Endothelial cell (in vitro differentiated cells): Measurements from ENCODE around the gene TGFBR3. TPM values are rescaled to one million over a fixed set of nuclear protein-coding genes. Genes with fewer than 3 reads are reported as not detected.
"Not testable (repeated sequence)": the region's sequence is repeated elsewhere in the genome, so short reads cannot be mapped to it uniquely, and the experiment has no call there.

ENCODE experiments used
- DNase-seq: peaks from one replicate; pipeline ENCODE4 v3.0.0; 2021; ENCODE audit warnings: low spot score
- H3K27ac Mint-ChIP-seq: one replicate; pipeline ENCODE4 v1.8.0; 2021; ENCODE audit warnings: mixed read lengths, inconsistent platforms; ENCODE audit not compliant: unreplicated experiment
- H3K27me3 Mint-ChIP-seq: one replicate; pipeline ENCODE4 v1.8.0; 2021; ENCODE audit warnings: mild to moderate bottlenecking, moderate library complexity, mixed read lengths, inconsistent platforms; ENCODE audit not compliant: unreplicated experiment
- H3K36me3 Mint-ChIP-seq: one replicate; pipeline ENCODE4 v1.8.0; 2021; ENCODE audit warnings: mild to moderate bottlenecking, low read depth, mixed read lengths, inconsistent platforms; ENCODE audit not compliant: unreplicated experiment
- H3K4me1 Mint-ChIP-seq: one replicate; pipeline ENCODE4 v1.8.0; 2021; ENCODE audit warnings: mild to moderate bottlenecking, mixed read lengths, inconsistent platforms; ENCODE audit not compliant: unreplicated experiment
- H3K4me3 Mint-ChIP-seq: one replicate; pipeline ENCODE4 v1.8.0; 2021; ENCODE audit warnings: mild to moderate bottlenecking, mixed read lengths, inconsistent platforms; ENCODE audit not compliant: unreplicated experiment
- H3K9me3 Mint-ChIP-seq: one replicate; pipeline ENCODE4 v1.8.0; 2021; ENCODE audit warnings: mixed read lengths, inconsistent platforms; ENCODE audit not compliant: unreplicated experiment
- total RNA-seq: library from RNA; stranded (reverse); fragmentation: NEBNext Ultra II Directional; extraction: Animal tissue kit (Norgen Biotek cat#: 25700); gene quantifications from one replicate; pipeline ENCODE4 v1.2.1, GENCODE V29; 2021; ENCODE audit not compliant: unreplicated experiment
- TF ChIP-seq, protein P1 (sequence below): fragments of 200-600 bp; sonication (generic); IDR thresholded peaks from one replicate; pipeline ENCODE4 v1.5.0; 2021; ENCODE audit warnings: antibody characterized with exemption; ENCODE audit not compliant: unreplicated experiment

Gene TGFBR3
- total RNA-seq, 1 donor from 2014 or later = 39.2 TPM

DNA sequence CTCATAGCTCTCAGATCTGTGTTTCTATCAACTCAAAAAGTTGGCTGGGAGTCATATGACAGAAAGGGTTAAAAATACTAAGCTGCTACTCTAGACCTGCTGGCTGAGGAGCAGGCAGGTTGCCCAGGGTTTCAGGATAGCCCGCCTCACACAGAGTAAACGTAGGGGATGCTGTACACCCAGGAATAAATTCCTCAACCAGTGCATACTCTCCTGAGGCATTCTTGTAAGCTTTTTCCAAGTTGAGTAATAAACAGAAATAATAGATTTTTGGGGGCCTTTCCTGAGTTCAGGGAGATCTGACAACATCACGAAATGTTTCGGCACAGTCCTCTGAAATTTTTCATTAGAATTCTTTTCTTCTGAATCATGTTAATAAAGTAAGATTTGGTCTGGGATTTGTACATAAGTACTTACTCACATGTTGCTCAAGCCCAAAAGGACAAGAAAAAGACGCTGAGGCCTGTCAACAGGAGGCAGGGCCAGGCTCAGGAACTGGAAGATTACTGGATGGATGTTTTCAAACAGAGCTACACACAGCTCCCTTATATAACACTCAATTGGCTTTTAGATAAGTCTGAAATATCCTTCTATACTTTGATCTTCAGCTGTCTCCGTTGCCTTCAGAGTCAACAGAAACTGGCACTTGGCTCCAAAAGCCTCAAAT, 41.0 kb downstream of the TGFBR3 start:
- Mint-ChIP-seq H3K9me3 (no peaks in the 10 kb centered on the region), H3K36me3 (no peaks in the 10 kb centered on the region), H3K27ac (no peak overlapping the region), H3K4me3 (no peak overlapping the region), H3K4me1 (no peaks in the 10 kb centered on the region), H3K27me3 (peaks cover 1% of the 10 kb centered on the region)
- no peak for DNase-seq
- TF ChIP-seq, protein P1, sequence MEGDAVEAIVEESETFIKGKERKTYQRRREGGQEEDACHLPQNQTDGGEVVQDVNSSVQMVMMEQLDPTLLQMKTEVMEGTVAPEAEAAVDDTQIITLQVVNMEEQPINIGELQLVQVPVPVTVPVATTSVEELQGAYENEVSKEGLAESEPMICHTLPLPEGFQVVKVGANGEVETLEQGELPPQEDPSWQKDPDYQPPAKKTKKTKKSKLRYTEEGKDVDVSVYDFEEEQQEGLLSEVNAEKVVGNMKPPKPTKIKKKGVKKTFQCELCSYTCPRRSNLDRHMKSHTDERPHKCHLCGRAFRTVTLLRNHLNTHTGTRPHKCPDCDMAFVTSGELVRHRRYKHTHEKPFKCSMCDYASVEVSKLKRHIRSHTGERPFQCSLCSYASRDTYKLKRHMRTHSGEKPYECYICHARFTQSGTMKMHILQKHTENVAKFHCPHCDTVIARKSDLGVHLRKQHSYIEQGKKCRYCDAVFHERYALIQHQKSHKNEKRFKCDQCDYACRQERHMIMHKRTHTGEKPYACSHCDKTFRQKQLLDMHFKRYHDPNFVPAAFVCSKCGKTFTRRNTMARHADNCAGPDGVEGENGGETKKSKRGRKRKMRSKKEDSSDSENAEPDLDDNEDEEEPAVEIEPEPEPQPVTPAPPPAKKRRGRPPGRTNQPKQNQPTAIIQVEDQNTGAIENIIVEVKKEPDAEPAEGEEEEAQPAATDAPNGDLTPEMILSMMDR = no peak

DNA sequence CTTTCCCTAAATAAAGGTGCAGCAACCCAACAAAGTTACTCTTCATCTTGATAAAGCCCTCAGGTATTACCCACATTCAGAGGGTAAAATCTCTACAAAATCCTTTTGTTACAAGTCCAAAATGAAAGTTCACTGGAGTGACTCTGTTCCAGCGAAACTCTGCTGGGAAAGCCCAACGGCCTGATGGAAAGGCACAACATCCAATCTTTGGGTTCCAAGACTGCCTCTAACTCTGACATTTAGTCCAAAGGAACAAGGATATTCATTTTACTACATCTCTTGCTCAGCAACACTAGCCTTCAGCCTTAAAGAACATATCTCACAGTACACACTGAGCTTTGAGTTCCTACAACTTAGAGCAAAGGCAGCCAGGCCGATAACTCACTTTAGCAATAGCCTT, 42.1 kb downstream of the TGFBR3 start:
- Mint-ChIP-seq H3K27ac (no peak overlapping the region), H3K9me3 (no peaks in the 10 kb centered on the region), H3K27me3 (no peaks in the 10 kb centered on the region), H3K4me1 (no peaks in the 10 kb centered on the region), H3K4me3 (no peak overlapping the region), H3K36me3 (no peaks in the 10 kb centered on the region)
- no peak for DNase-seq
- TF ChIP-seq, protein P1 = no peak

DNA sequence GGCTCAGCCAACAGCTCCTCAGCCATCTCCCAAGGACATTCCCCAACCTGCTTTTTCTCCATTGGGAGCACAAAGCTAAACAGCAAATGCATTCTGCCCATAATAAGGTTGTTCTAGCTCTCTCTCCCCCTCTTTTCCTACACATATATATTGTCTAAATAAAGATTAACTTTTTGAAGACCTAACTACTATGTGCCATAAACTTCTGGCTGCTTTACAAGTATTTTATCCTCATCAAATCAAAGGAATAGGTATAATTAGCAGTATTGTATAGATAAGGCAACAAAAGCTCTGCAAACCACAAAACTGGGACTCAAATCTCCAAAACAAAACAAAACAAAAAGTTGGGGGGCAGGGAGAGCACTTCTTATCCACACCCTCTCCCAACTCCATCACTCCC, 43.4 kb downstream of the TGFBR3 start:
- no peaks in the 10 kb centered on the region for H3K27me3 Mint-ChIP-seq
- H3K4me3 Mint-ChIP-seq = no peak overlapping the region
- no peaks in the 10 kb centered on the region for H3K4me1 Mint-ChIP-seq
- no peak overlapping the region for H3K27ac Mint-ChIP-seq
- H3K36me3 Mint-ChIP-seq = no peaks in the 10 kb centered on the region
- DNase-seq = no peak
- TF ChIP-seq, protein P1 = no peak
- no peaks in the 10 kb centered on the region for H3K9me3 Mint-ChIP-seq

DNA sequence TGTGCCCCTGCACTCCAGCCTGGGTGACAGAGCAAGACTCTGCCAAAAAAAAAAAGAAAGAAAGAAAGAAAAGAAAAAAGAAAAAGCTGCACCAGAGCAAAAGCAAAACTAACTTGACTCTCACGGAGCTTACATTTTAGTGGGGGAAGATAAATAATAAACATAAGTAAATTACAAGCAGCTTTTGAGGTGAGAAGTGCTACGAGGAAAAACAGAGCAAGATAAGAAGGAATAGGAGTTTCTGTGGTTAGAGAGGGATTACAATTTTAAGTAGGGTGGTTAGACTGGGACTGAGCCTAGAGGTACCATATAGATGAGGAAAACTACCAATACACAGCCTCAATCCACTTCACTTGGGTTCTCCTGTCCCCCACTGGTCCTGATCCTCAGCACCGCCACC, 43.9 kb downstream of the TGFBR3 start:
- H3K4me1 Mint-ChIP-seq = no peaks in the 10 kb centered on the region
- H3K4me3 Mint-ChIP-seq = no peak overlapping the region
- no peaks in the 10 kb centered on the region for H3K27me3 Mint-ChIP-seq
- no peaks in the 10 kb centered on the region for H3K36me3 Mint-ChIP-seq
- TF ChIP-seq, protein P1 = no peak
- no peak for DNase-seq
- H3K9me3 Mint-ChIP-seq = no peaks in the 10 kb centered on the region
- H3K27ac Mint-ChIP-seq = no peak overlapping the region

DNA sequence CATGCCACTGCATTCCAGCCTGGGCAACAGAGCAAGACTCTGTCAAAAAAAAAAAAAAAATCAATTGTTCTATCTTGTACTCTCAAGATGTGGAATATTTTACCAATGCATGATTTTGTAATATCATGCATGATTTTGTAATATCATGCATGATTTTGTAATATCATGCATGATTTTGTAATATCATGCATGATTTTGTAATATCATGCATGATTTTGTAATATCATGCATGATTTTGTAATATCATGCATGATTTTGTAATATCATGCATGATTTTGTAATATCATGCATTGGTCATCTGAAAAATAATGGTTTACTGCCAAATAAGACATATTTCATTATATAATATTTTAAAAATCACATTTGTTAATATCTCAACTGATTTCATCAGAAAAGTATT, 45.7 kb downstream of the TGFBR3 start:
- H3K36me3 Mint-ChIP-seq, DNase-seq, H3K4me3 Mint-ChIP-seq, H3K4me1 Mint-ChIP-seq, H3K27ac Mint-ChIP-seq, H3K9me3 Mint-ChIP-seq, H3K27me3 Mint-ChIP-seq: not testable (repeated sequence)
